Chondrocyte (in vitro differentiated cells): ENCODE results near the gene OR8K5. TPM values are rescaled to one million over a fixed set of nuclear protein-coding genes. Genes with fewer than 3 reads are reported as not detected.
"Not testable (repeated sequence)": the region's sequence is repeated elsewhere in the genome, so short reads cannot be mapped to it uniquely, and the experiment has no call there.

ENCODE experiments used
- DNase-seq: peaks from one replicate; pipeline ENCODE4 v3.0.0; 2021; ENCODE audit warnings: mixed read lengths, low spot score
- H3K27ac Mint-ChIP-seq: one replicate; pipeline ENCODE4 v1.8.0; 2021; ENCODE audit warnings: mild to moderate bottlenecking, moderate library complexity, mixed read lengths; ENCODE audit not compliant: unreplicated experiment
- H3K27me3 Mint-ChIP-seq: 2 replicates; pipeline ENCODE4 v1.8.0; 2021; ENCODE audit warnings: low read depth, mixed read lengths
- H3K36me3 Mint-ChIP-seq: 2 replicates; pipeline ENCODE4 v1.8.0; 2021; ENCODE audit warnings: low read depth, mixed read lengths
- H3K4me1 Mint-ChIP-seq: 2 replicates; pipeline ENCODE4 v1.8.0; 2021; ENCODE audit warnings: low read depth, mild to moderate bottlenecking, mixed read lengths
- H3K4me3 Mint-ChIP-seq: one replicate; pipeline ENCODE4 v1.8.0; 2021; ENCODE audit warnings: mild to moderate bottlenecking, moderate library complexity, mixed read lengths; ENCODE audit not compliant: unreplicated experiment
- H3K9me3 Mint-ChIP-seq: 2 replicates; pipeline ENCODE4 v1.8.0; 2021; ENCODE audit warnings: low read depth, mixed read lengths
- CTCF ChIP-seq: fragments of 200-600 bp; sonication (generic); IDR thresholded peaks from 2 replicates; pipeline ENCODE4 v1.5.0; 2021; ENCODE audit warnings: antibody characterized with exemption, mild to moderate bottlenecking, moderate library complexity
- total RNA-seq: library from RNA; stranded (reverse); gene quantifications from 3 replicates; pipeline ENCODE4 v1.2.1, GENCODE V29; 2021

The OR8K5 gene
- total RNA-seq, 1 donor from 2014 or later = not detected

GRCh38 chr11:56151376-56151775 is 8.7 kb downstream of the OR8K5 start:
- H3K4me1 Mint-ChIP-seq = no peaks in the 10 kb centered on the region
- no peak for TF ChIP-seq CTCF
- H3K4me3 Mint-ChIP-seq = no peak overlapping the region
- no peak for DNase-seq
- no peaks in the 10 kb centered on the region for H3K27me3 Mint-ChIP-seq
- no peaks in the 10 kb centered on the region for H3K36me3 Mint-ChIP-seq
- peaks cover 49% of the 10 kb centered on the region for H3K9me3 Mint-ChIP-seq
- H3K27ac Mint-ChIP-seq = no peak overlapping the region

- not testable (repeated sequence) for H3K4me1 Mint-ChIP-seq, DNase-seq, H3K36me3 Mint-ChIP-seq, H3K9me3 Mint-ChIP-seq, H3K27me3 Mint-ChIP-seq, H3K27ac Mint-ChIP-seq, H3K4me3 Mint-ChIP-seq
These were observed 16.4 kb downstream of the OR8K5 start for GRCh38 chr11:56143681-56144080.

GRCh38 chr11:56140151-56140661 is 19.9 kb downstream of the OR8K5 start, which contains the start of gene OR8J3:
Gene OR8J3 (minus strand): TSS chr11:56140201. CDS start chr11:56137718, 2,483 bp downstream.
- no peaks in the 10 kb centered on the region for H3K27me3 Mint-ChIP-seq
- TF ChIP-seq CTCF = no peak
- DNase-seq = no peak
- no peak within 1 kb of the TSS for H3K4me3 Mint-ChIP-seq
- H3K4me1 Mint-ChIP-seq = no peaks in the 10 kb centered on the region
- H3K27ac Mint-ChIP-seq = no peak within 1 kb of the TSS
- H3K36me3 Mint-ChIP-seq = no peaks in the 10 kb centered on the region
- peaks cover 9% of the 10 kb centered on the region for H3K9me3 Mint-ChIP-seq

GRCh38 chr11:56122073-56122472 is 38.0 kb downstream of the OR8K5 start, which contains the start of gene OR8H3:
Gene OR8H3 (plus strand): TSS chr11:56122373. CDS start chr11:56122373, 0 bp downstream.
- H3K4me3 Mint-ChIP-seq = no peak within 1 kb of the TSS
- H3K36me3 Mint-ChIP-seq = no peaks in the 10 kb centered on the region
- no peak for DNase-seq
- no peak for TF ChIP-seq CTCF
- no peak within 1 kb of the TSS for H3K27ac Mint-ChIP-seq
- no peaks in the 10 kb centered on the region for H3K27me3 Mint-ChIP-seq
- H3K9me3 Mint-ChIP-seq = no peaks in the 10 kb centered on the region
- no peaks in the 10 kb centered on the region for H3K4me1 Mint-ChIP-seq

Other genes starting within 250 kb of the OR8K5 start
- gene OR5W2, start 245.7 kb downstream of the OR8K5 start, total RNA-seq = not detected in 3 replicates
- gene OR5I1, start 223.9 kb downstream of the OR8K5 start, total RNA-seq = not detected in 3 replicates
- not detected in 3 replicates for gene OR10AG1, start 190.4 kb downstream of the OR8K5 start, total RNA-seq
- gene OR5F1, start 165.7 kb downstream of the OR8K5 start, total RNA-seq = not detected in 3 replicates
- gene OR5AS1, start 132.7 kb downstream of the OR8K5 start, total RNA-seq = not detected in 3 replicates
- gene OR8I2, start 67.0 kb downstream of the OR8K5 start, total RNA-seq = not detected in 3 replicates
- not detected in 3 replicates for gene OR8H2, start 56.6 kb downstream of the OR8K5 start, total RNA-seq
- gene OR8H3, start 37.9 kb downstream of the OR8K5 start, total RNA-seq = not detected in 3 replicates
- gene OR8J3, start 20.1 kb downstream of the OR8K5 start, total RNA-seq = not detected in 3 replicates
- not detected in 3 replicates for gene OR5J2, start 16.3 kb upstream of the OR8K5 start, total RNA-seq
- gene OR5T2, start 73.9 kb upstream of the OR8K5 start, total RNA-seq = not detected in 3 replicates
- gene OR5T3, start 91.9 kb upstream of the OR8K5 start, total RNA-seq = not detected in 3 replicates
- not detected in 3 replicates for gene OR5T1, start 113.8 kb upstream of the OR8K5 start, total RNA-seq
- gene OR8H1, start 131.9 kb upstream of the OR8K5 start, total RNA-seq = not detected in 3 replicates
- not detected in 3 replicates for gene OR8K3, start 154.8 kb upstream of the OR8K5 start, total RNA-seq
- gene OR8K1, start 185.7 kb upstream of the OR8K5 start, total RNA-seq = not detected in 3 replicates
- not detected in 3 replicates for gene OR8J1, start 194.0 kb upstream of the OR8K5 start, total RNA-seq
- not detected in 3 replicates for gene OR8U1, start 215.3 kb upstream of the OR8K5 start, total RNA-seq